Measurements from ENCODE around the gene PCNX3. TPM values are rescaled to one million over a fixed set of nuclear protein-coding genes. Genes with fewer than 3 reads are reported as not detected.

PCNX3 gene
- total and polyA plus RNA-seq, 2 experiments from 2014 or later: 8.1 to 23.5 TPM

GRCh38 chr11:65576867-65577755, 38.5 kb upstream of the PCNX3 start:
- Histone ChIP-seq H3K27ac (peak overlapping the region; percentile 77), H4K20me1 (ENCODE audit: insufficient read depth) (no peaks in the 10 kb centered on the region), H3K27me3 (replicated peaks; ENCODE audit: insufficient read depth) (no peaks in the 10 kb centered on the region), H3K79me2 (ENCODE audit: insufficient read depth) (peaks cover 40% of the 10 kb centered on the region), H3K36me3 (ENCODE audit: low read depth) (peaks cover 6% of the 10 kb centered on the region; the same call in 1 of the 2 replicates), H3K4me1 (ENCODE audit: insufficient read depth) (peaks cover 24% of the 10 kb centered on the region), H3K9me3 (ENCODE audit: low read depth) (no peaks in the 10 kb centered on the region), H3K9ac (peak overlapping the region; percentile 88), H3K4me2 (ENCODE audit: unreplicated experiment) (peak overlapping the region; percentile 88), H3K4me3 (peak overlapping the region; percentile 92), H2AFZ (no peak overlapping the region), H3K9me2 (ENCODE audit: insufficient read depth) (no peaks in the 10 kb centered on the region), H3F3A (ENCODE audit: insufficient read depth) (peaks cover 10% of the 10 kb centered on the region)
- no peak for TF ChIP-seq EZH2 (IDR thresholded peaks at IDR 0.05; ENCODE audit: insufficient read depth, poor library complexity, severe bottlenecking)
- TF ChIP-seq EZH2phosphoT487 (IDR thresholded peaks at IDR 0.05; ENCODE audit: insufficient read depth, low read depth): no peak
- in situ Hi-C loops (cut with MboI): no loop called here
- DNase-seq: peak; percentile 93
- WGBS, 2 experiments (ENCODE audit: low coverage in 1 of 2, low lambda C conversion rate in 2 of 2, missing lambda C conversion rate in 2 of 2): 11 to 14% methylated on average over 17 to 18 of the region's 18 CpGs

GRCh38 chr11:65577756-65578109, 37.8 kb upstream of the PCNX3 start:
- Histone ChIP-seq H3F3A (ENCODE audit: insufficient read depth) (peaks cover 10% of the 10 kb centered on the region), H3K9me2 (ENCODE audit: insufficient read depth) (no peaks in the 10 kb centered on the region), H3K4me1 (ENCODE audit: insufficient read depth) (peaks cover 24% of the 10 kb centered on the region), H3K79me2 (ENCODE audit: insufficient read depth) (peaks cover 40% of the 10 kb centered on the region), H3K4me2 (ENCODE audit: unreplicated experiment) (peak overlapping the region; percentile 88), H3K36me3 (ENCODE audit: low read depth) (peaks cover 6% of the 10 kb centered on the region; the same call in 1 of the 2 replicates), H3K9ac (peak overlapping the region; percentile 88), H3K4me3 (peak overlapping the region; percentile 92), H4K20me1 (ENCODE audit: insufficient read depth) (no peaks in the 10 kb centered on the region), H3K9me3 (ENCODE audit: low read depth) (no peaks in the 10 kb centered on the region), H3K27ac (peak overlapping the region; percentile 77), H2AFZ (no peak overlapping the region), H3K27me3 (replicated peaks; ENCODE audit: insufficient read depth) (no peaks in the 10 kb centered on the region)
- 37 to 42% methylated on average over 3 to 8 of the region's 8 CpGs for WGBS, 2 experiments (ENCODE audit: low coverage in 1 of 2, low lambda C conversion rate in 2 of 2, missing lambda C conversion rate in 2 of 2)
- no peak for DNase-seq
- TF ChIP-seq EZH2phosphoT487 (IDR thresholded peaks at IDR 0.05; ENCODE audit: insufficient read depth, low read depth) (no peak), EZH2 (IDR thresholded peaks at IDR 0.05; ENCODE audit: insufficient read depth, poor library complexity, severe bottlenecking) (no peak)
- in situ Hi-C loops (cut with MboI): no loop called here

DNA sequence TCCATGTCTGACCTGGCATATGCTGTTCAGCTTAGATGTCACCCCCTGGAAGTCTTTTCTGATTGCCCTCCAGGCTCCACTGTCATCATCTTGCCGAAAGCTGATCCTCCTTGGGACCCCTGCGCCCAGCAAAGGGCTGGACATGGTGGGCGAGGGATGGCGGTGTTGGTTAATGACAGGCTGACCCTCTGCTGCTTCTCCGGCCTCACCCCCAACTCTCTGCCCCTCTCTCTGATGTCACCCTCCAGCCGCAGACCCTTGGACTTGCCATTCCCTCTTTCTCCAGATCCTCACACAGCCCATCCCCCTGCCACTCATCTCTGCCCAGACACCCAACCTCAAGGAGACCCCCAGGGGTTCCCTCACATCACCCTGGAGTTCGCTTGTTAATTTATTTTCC, 37.4 kb upstream of the PCNX3 start:
- H3K27me3 ChIP-seq (replicated peaks; ENCODE audit: insufficient read depth): no peaks in the 10 kb centered on the region
- in situ Hi-C loops (cut with MboI): no loop called here
- peaks cover 37% of the 10 kb centered on the region for H3K79me2 ChIP-seq (ENCODE audit: insufficient read depth)
- H3K9me3 ChIP-seq (ENCODE audit: low read depth): no peaks in the 10 kb centered on the region
- peak overlapping the region; percentile 88 for H3K4me2 ChIP-seq (ENCODE audit: unreplicated experiment)
- H3K4me3 ChIP-seq: peak overlapping the region; percentile 92; the same call in 1 of the 2 replicates
- peak overlapping the region; percentile 88 for H3K9ac ChIP-seq
- H3K9me2 ChIP-seq (ENCODE audit: insufficient read depth): no peaks in the 10 kb centered on the region
- H3K36me3 ChIP-seq (ENCODE audit: low read depth): peaks cover 6% of the 10 kb centered on the region; the same call in 1 of the 2 replicates
- no peak for DNase-seq
- WGBS, 2 experiments (ENCODE audit: low coverage in 1 of 2, low lambda C conversion rate in 2 of 2, missing lambda C conversion rate in 2 of 2): 92 to 93% methylated on average over 7 of the region's 7 CpGs
- peak overlapping the region; percentile 77; the same call in 1 of the 2 replicates for H3K27ac ChIP-seq
- H3F3A ChIP-seq (ENCODE audit: insufficient read depth): peaks cover 10% of the 10 kb centered on the region
- no peaks in the 10 kb centered on the region for H4K20me1 ChIP-seq (ENCODE audit: insufficient read depth)
- peaks cover 23% of the 10 kb centered on the region for H3K4me1 ChIP-seq (ENCODE audit: insufficient read depth)
- no peak overlapping the region for H2AFZ ChIP-seq
- TF ChIP-seq EZH2phosphoT487 (IDR thresholded peaks at IDR 0.05; ENCODE audit: insufficient read depth, low read depth) (no peak), EZH2 (IDR thresholded peaks at IDR 0.05; ENCODE audit: insufficient read depth, poor library complexity, severe bottlenecking) (no peak)

DNA sequence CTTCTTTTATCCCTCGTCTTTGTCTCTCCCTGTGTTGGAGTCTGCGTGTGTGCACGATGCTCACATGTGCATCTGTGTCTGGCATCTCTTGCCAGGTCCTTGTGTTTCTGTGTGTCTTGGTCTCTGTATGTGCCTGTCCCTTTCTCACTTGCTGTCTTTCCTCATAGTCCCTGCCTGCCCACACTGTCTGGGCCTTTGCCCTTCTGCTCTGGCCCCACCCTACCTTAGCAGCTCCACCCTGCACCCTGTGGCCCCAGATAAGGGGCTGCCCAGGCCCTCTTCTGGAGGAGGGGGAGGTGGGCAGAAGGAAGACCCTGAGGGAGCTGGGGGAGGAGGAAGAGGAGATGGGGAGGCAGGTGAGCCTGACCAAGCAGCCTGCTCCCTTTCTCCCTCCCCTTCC, 36.9 kb upstream of the PCNX3 start:
- Histone ChIP-seq H3K36me3 (ENCODE audit: low read depth) (peaks cover 6% of the 10 kb centered on the region; the same call in 1 of the 2 replicates), H3K4me2 (ENCODE audit: unreplicated experiment) (no peak overlapping the region), H3K9me2 (ENCODE audit: insufficient read depth) (no peaks in the 10 kb centered on the region), H3K9me3 (ENCODE audit: low read depth) (no peaks in the 10 kb centered on the region), H3K9ac (no peak overlapping the region), H3K79me2 (ENCODE audit: insufficient read depth) (peaks cover 32% of the 10 kb centered on the region), H3K4me1 (ENCODE audit: insufficient read depth) (peaks cover 17% of the 10 kb centered on the region), H4K20me1 (ENCODE audit: insufficient read depth) (no peaks in the 10 kb centered on the region), H2AFZ (no peak overlapping the region), H3K27ac (no peak overlapping the region), H3F3A (ENCODE audit: insufficient read depth) (peaks cover 10% of the 10 kb centered on the region), H3K4me3 (no peak overlapping the region), H3K27me3 (replicated peaks; ENCODE audit: insufficient read depth) (no peaks in the 10 kb centered on the region)
- in situ Hi-C loops (cut with MboI): no loop called here
- no peak for TF ChIP-seq EZH2phosphoT487 (IDR thresholded peaks at IDR 0.05; ENCODE audit: insufficient read depth, low read depth)
- TF ChIP-seq EZH2 (IDR thresholded peaks at IDR 0.05; ENCODE audit: insufficient read depth, poor library complexity, severe bottlenecking): no peak
- WGBS, 2 experiments (ENCODE audit: low coverage in 1 of 2, low lambda C conversion rate in 2 of 2, missing lambda C conversion rate in 2 of 2): 54 to 64% methylated on average over 3 of the region's 3 CpGs
- DNase-seq: no peak
